GM19468 (cell line): ENCODE measurements around the gene TEX264.

ENCODE experiments used
- ATAC-seq: cut with Tn5 transposase; IDR thresholded peaks from one replicate; pipeline ENCODE4 v1.9.1; 2021; ENCODE audit warnings: mild to moderate bottlenecking, moderate library complexity, moderate number of reproducible peaks; ENCODE audit not compliant: unreplicated experiment; ENCODE audit errors: extremely low read depth

Gene TEX264

GRCh38 chr3:51712511-51712931 is 41.5 kb downstream of the TEX264 start:
- no peak for ATAC-seq

GRCh38 chr3:51712963-51713362 is 41.9 kb downstream of the TEX264 start:
- ATAC-seq, result no peak

- ATAC-seq, result no peak
Observed at GRCh38 chr3:51715231-51715976, 44.4 kb downstream of the TEX264 start.

GRCh38 chr3:51715977-51716294 is 44.9 kb downstream of the TEX264 start:
- ATAC-seq, result no peak

- ATAC-seq, result no peak
Observed at GRCh38 chr3:51716805-51717204, 45.8 kb downstream of the TEX264 start.

- ATAC-seq, result no peak
Observed at GRCh38 chr3:51717446-51717845, 46.4 kb downstream of the TEX264 start.

GRCh38 chr3:51717947-51718346 is 46.9 kb downstream of the TEX264 start:
- no peak for ATAC-seq

GRCh38 chr3:51718547-51719409 is 47.7 kb downstream of the TEX264 start:
- ATAC-seq, result peak; percentile 54

- ATAC-seq, result no peak
Observed at GRCh38 chr3:51719410-51720025, 48.5 kb downstream of the TEX264 start.

- ATAC-seq, result no peak
Observed at GRCh38 chr3:51720292-51721061, 49.4 kb downstream of the TEX264 start.

GRCh38 chr3:51721062-51721745 is 50.2 kb downstream of the TEX264 start:
- ATAC-seq, result no peak

- no peak for ATAC-seq
Observed at GRCh38 chr3:51722362-51722761, 51.3 kb downstream of the TEX264 start.

GRCh38 chr3:51727500-51727899 is 56.4 kb downstream of the TEX264 start:
- ATAC-seq, result no peak

- ATAC-seq, result no peak
Observed at GRCh38 chr3:51729042-51729633, 58.1 kb downstream of the TEX264 start.

- no peak for ATAC-seq
Observed at GRCh38 chr3:51733859-51734571, 63.0 kb downstream of the TEX264 start.

- ATAC-seq, result no peak
Observed at GRCh38 chr3:51734572-51734907, 63.5 kb downstream of the TEX264 start.

GRCh38 chr3:51735039-51735438 is 64.0 kb downstream of the TEX264 start:
- ATAC-seq, result no peak

GRCh38 chr3:51735950-51736349 is 64.9 kb downstream of the TEX264 start:
- no peak for ATAC-seq

GRCh38 chr3:51739110-51739509 is 68.1 kb downstream of the TEX264 start:
- no peak for ATAC-seq
